SK-N-DZ (cell line): ENCODE data around the gene MTHFR.

ENCODE experiments used
- DNase-seq: peaks from one replicate; pipeline ENCODE4 v3.0.0-alpha.2; 2015; ENCODE audit warnings: low spot score

Gene MTHFR

GRCh38 chr1:11782127-11782708 is 23.5 kb downstream of the MTHFR start:
- no peak for DNase-seq

- no peak for DNase-seq
Measured at GRCh38 chr1:11781297-11781696, 24.5 kb downstream of the MTHFR start.

- DNase-seq, result no peak
Measured at GRCh38 chr1:11780380-11781147, 25.2 kb downstream of the MTHFR start.

GRCh38 chr1:11779715-11780379 is 25.9 kb downstream of the MTHFR start:
- DNase-seq, result no peak

DNA sequence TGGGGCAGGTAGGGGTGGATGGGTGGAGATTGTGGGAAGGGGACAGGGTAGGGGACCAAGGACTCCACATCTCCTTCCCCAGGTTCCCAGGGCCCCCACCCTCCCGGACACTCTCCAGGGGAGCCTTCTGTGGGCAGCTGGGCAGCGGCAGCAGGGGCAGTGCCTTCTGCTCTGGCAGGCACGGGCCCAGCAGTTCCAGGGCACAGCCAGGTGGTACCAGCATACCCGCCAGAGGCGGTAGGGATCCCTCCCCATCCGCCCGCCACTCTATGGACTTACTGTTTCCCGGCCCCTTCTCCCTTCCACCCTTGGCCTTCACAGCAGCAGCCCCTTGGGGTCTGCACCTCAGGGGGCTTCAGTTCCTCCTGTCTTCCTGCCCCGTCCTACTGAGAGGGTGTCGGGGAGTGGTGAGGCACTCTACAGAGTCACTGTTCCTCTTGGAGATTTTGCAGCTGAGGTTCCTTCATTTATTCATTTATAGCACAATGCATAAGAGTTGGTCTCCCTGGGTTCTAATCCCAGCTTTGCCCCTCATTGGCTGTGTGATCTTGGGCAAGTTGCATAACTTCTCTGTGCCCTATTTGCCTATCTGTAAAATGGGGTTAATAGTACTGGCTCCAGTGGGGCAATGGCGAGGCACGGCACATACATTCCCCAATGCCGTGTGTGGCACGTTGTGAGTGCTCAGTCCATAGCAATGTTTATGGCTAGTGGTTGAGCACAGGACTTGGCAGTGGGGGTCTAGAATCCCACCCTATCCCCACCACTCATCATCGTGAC is 26.7 kb downstream of the MTHFR start:
- DNase-seq, result no peak

GRCh38 chr1:11778336-11778735 is 27.4 kb downstream of the MTHFR start:
- no peak for DNase-seq

GRCh38 chr1:11777658-11778322 is 28.0 kb downstream of the MTHFR start:
- no peak for DNase-seq

DNA sequence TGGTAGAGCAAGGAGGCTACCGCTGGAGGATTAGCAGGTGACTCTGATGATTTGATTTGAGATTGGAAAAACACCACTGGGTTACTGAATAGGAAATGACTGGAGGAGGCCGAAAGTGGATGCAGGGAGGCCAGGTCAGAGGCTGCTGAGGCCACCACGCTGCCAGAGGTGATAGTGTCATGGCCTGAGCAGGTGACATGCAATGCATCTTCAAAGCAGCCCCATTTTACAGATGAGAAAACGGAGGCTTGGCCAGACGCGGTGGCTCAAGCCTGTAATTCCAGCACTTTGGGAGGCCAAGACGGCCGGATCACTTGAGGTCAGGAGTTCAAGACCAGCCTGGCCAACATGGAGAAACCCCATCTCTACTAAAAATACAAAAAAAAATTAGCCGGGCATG is 31.0 kb downstream of the MTHFR start:
- DNase-seq, result no peak

DNA sequence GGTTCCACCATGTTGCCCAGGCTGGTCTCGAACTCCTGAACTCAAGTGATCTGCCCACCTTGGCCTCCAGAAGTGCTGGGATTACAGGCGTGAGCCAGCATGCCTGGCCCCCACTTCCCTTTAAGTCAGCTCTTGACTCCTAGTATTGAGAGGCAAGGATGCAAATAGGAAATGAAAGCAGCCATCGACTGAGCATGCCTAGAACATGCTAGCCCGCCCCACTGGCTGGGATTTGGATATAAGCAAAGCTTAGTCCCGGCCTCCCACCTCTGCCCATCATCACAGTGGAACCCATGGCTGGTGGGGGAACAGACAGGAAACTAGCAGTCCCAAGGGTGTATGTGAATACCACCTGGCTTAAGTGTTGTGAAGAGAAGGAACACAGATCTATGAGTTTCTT is 33.3 kb downstream of the MTHFR start:
- no peak for DNase-seq

DNA sequence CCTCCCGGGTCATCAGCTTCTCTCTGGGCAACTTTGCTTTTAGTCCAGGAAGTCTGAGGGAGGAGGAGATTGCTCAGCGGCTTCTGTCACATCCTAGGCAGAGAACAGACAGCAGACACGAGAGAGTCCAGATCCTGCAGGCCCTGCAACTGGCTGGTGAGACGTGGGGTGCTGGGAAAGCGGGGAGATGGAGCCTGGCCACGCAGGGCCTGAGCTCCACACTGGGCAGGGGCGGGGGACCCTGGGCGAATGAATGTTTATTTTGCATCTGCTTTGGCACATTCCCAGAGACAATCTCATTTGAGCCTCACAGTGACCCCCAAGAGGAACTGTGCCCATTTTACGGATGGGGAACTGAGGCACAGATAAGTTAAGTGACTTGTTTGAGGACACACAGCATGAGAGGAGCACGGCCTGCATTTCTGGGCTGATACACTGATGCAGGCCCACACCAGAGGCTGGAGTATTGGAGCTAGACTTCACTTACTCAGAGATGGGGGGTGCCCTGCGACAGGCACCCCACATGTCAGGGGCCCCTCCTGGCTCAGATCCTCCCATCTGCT is 34.2 kb downstream of the MTHFR start:
- no peak for DNase-seq

DNA sequence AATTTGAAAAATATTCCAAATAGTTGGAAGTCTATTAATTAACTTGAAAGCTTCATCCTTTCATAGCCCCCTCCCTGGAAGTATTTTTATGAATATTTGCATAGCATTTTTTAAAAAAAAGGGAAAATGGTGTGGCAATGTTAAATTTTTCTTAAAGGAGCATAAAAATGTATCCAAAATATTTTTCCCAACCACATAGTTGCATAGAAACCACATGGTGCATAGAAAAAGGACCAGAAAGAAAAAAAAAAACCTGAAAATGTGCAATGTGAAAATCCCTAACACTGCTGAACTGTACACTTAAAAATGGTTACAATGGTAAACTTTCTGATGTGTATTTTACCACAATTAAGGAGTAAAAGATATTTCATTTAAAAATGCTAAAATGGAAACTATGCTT is 35.8 kb downstream of the MTHFR start:
- DNase-seq, result no peak

GRCh38 chr1:11769274-11769673 is 36.5 kb downstream of the MTHFR start:
- DNase-seq, result no peak

- DNase-seq, result no peak
Measured at GRCh38 chr1:11768821-11769220, 36.9 kb downstream of the MTHFR start.

DNA sequence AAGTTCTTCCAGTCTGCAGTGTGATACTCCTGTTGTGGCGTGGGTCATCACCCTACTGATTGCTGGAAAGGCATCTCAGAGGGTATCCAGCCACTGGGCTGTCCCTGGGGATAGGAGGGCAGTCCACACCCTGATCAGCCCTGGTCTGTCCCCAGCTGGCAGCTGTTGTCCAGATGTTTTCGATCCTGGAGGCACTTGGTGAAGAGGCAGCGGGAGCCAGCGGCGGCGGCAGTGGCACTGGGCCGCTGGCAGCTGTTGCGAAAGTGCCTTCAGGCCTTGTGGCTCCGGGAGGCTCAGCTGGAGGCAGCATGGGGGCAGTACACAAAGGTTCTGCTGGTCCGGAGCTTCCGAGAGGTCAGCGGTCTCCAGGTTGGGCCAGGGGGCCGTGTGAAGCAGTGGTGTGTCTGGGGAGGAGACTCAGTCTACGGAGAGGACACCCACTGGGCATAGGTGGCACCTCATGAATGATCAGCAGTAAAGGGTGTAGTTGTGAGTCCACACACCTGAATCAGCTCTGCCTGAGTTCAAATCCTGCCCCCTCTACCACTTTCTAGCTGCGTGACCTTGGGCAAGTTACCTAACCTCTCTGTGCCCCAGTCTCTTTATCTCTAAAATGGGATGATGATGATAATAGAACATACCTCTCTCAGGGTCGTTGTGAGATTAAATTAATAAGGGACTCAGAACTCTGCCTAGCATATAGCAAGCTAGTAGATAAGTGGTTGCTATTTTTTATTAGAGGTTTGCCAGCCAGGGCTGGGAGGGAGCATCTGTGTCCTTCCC is 37.7 kb downstream of the MTHFR start:
- DNase-seq, result no peak

- DNase-seq, result no peak
Measured at GRCh38 chr1:11766429-11766776, 39.4 kb downstream of the MTHFR start.

DNA sequence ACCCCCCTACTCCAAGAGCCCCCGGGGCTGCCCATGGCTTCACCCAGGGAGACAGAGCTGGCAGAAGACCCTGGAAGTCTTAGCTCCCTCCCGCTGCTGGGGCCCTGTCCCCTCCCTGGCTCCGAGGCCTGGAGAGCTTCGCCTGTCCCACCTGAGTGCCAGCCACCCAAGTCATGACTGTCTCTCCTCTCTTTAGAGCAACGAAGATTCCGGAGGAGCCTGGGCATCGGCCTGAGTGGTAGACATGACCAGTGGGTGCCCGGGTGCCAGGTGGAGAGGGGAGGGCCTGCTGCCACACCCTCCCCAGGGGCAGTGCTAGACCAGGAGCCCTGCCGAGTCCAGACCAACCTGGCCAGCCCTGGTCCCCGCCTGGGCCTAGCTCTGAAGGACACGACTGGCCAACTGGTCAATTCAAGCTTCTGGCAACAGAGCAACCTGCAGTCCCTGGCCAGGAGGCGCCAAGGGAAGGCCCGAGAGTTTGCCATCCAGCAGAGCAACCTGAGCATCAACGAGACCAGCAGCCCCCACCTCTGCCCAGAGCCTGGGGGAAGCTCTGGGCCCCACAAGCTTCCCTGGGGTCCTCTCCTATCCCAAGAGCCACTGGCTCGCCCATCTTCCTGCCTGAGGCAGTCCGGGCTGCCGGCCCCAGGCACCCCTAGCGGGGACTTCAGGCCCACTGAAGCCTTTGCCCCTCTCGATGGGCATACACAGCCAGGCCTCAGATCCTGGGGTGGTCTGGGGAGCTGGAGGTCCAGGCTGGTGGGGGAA is 39.9 kb downstream of the MTHFR start:
- DNase-seq, result no peak

- no peak for DNase-seq
Measured at GRCh38 chr1:11764519-11764918, 41.2 kb downstream of the MTHFR start.

- no peak for DNase-seq
Measured at GRCh38 chr1:11764115-11764514, 41.6 kb downstream of the MTHFR start.

DNA sequence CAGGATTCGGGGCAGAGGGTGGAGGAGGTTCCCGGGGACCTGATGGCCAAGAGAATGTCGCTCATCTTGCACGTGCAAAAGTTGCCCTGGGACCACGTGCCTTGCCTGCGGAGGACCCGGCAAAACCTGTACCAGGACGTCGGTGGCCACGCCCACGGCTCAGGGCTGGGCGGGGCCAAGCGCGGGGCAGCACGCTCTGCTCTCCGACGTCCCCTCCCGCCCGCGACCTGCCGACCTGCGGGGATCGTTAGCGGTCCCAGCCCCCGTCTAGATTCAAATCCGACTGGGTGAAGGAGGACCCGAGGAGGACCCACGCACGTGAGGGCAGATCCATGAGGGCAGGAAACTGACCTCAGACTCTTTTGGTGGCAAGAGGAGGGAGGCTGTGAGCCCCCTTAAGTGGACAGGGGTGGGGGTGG is 43.8 kb downstream of the MTHFR start, which contains the start of gene C1orf167:
TSS of gene C1orf167 (plus strand) at position 206 of the 419 bp plus-strand sequence. CDS start 2,208 bp downstream, outside the sequence.
- no peak for DNase-seq

DNA sequence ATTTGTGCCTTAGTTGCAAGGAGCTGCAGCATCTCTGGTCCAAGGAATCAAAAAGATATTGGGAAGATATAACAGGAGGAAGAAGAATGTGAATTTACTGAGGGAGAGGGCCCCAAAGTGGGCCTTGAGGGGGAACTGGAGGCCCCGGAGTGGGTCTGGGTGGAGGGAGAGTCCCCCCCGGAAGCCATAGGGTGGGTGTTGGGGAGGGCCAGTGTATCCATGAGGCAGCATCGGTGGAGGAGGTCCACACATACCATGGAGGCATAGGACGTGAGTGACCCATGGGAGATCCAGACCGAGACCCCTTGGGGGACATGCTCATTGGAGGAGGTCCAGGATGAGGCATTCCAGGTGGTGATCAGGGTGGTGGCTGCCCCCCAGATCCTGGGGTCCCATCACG is 44.5 kb downstream of the MTHFR start:
- DNase-seq, result no peak
